Stimulated activated memory B cell treated with anti-CD40 and anti-IgM and Interleukin-4, amounts not matched to agents 10 μg/mL and 1 μg/mL and 100 μg/mL, for 72 hours (primary cell): ENCODE data around the gene ZNFX1.
"Not testable (repeated sequence)": the region's sequence is repeated elsewhere in the genome, so short reads cannot be mapped to it uniquely, and the experiment has no call there.

ENCODE experiments used
- ATAC-seq: fragments of 150-1000 bp; cut with Tn5 transposase; 2 replicates; pipeline ENCODE4 v1.10.0; 2021
- H3K27ac Mint-ChIP-seq: one replicate; pipeline ENCODE4 v1.8.0; 2022; ENCODE audit warnings: mild to moderate bottlenecking, mixed read lengths
- H3K27me3 Mint-ChIP-seq: one replicate; pipeline ENCODE4 v1.8.0; 2022; ENCODE audit warnings: mixed read lengths
- H3K36me3 Mint-ChIP-seq: one replicate; pipeline ENCODE4 v1.8.0; 2022; ENCODE audit warnings: mixed read lengths
- H3K4me1 Mint-ChIP-seq: one replicate; pipeline ENCODE4 v1.8.0; 2022; ENCODE audit warnings: mixed read lengths
- H3K4me3 Mint-ChIP-seq: one replicate; pipeline ENCODE4 v1.8.0; 2022; ENCODE audit warnings: mild to moderate bottlenecking, moderate library complexity, mixed read lengths
- H3K9me3 Mint-ChIP-seq: one replicate; pipeline ENCODE4 v1.8.0; 2022; ENCODE audit warnings: mixed read lengths

Gene ZNFX1

GRCh38 chr20:49229381-49229780 is 48.5 kb downstream of the ZNFX1 start:
- ATAC-seq: no peak
- Mint-ChIP-seq H3K4me3 (no peak overlapping the region), H3K27ac (peak overlapping the region; percentile 89), H3K36me3 (peaks cover 71% of the 10 kb centered on the region), H3K27me3 (no peaks in the 10 kb centered on the region), H3K9me3 (no peaks in the 10 kb centered on the region), H3K4me1 (peaks cover 28% of the 10 kb centered on the region)

GRCh38 chr20:49228676-49229075 is 49.2 kb downstream of the ZNFX1 start:
- no peaks in the 10 kb centered on the region for H3K27me3 Mint-ChIP-seq
- ATAC-seq: no peak
- no peak overlapping the region for H3K4me3 Mint-ChIP-seq
- H3K4me1 Mint-ChIP-seq: peaks cover 28% of the 10 kb centered on the region
- H3K27ac Mint-ChIP-seq: no peak overlapping the region
- no peaks in the 10 kb centered on the region for H3K9me3 Mint-ChIP-seq
- H3K36me3 Mint-ChIP-seq: peaks cover 71% of the 10 kb centered on the region

GRCh38 chr20:49225896-49226295 is 52.0 kb downstream of the ZNFX1 start:
- peaks cover 28% of the 10 kb centered on the region for H3K4me1 Mint-ChIP-seq
- H3K9me3 Mint-ChIP-seq: no peaks in the 10 kb centered on the region
- H3K36me3 Mint-ChIP-seq: peaks cover 73% of the 10 kb centered on the region
- H3K27me3 Mint-ChIP-seq: no peaks in the 10 kb centered on the region
- ATAC-seq: no peak
- no peak overlapping the region for H3K4me3 Mint-ChIP-seq
- peak overlapping the region; percentile 20 for H3K27ac Mint-ChIP-seq

GRCh38 chr20:49219924-49220831 is 57.7 kb downstream of the ZNFX1 start:
- no peak for ATAC-seq
- Mint-ChIP-seq H3K4me3 (peak overlapping the region; percentile 95), H3K4me1 (peaks cover 24% of the 10 kb centered on the region), H3K36me3 (peaks cover 36% of the 10 kb centered on the region), H3K9me3 (no peaks in the 10 kb centered on the region), H3K27me3 (no peaks in the 10 kb centered on the region), H3K27ac (peak overlapping the region; percentile 94)

- ATAC-seq: peak; percentile 98
- H3K9me3 Mint-ChIP-seq: no peaks in the 10 kb centered on the region
- no peaks in the 10 kb centered on the region for H3K27me3 Mint-ChIP-seq
- H3K4me3 Mint-ChIP-seq: peak within 1 kb of the TSS; percentile 95
- H3K4me1 Mint-ChIP-seq: peaks cover 24% of the 10 kb centered on the region
- H3K27ac Mint-ChIP-seq: peak within 1 kb of the TSS; percentile 94
- peaks cover 27% of the 10 kb centered on the region for H3K36me3 Mint-ChIP-seq
Observed at GRCh38 chr20:49219091-49219923, 58.5 kb downstream of the ZNFX1 start, which contains the start of gene DDX27. Gene DDX27 (plus strand): TSS chr20:49219416. CDS start chr20:49219449, 33 bp downstream.

- not testable (repeated sequence) for ATAC-seq, H3K27me3 Mint-ChIP-seq, H3K9me3 Mint-ChIP-seq
- Mint-ChIP-seq H3K36me3 (peaks cover 21% of the 10 kb centered on the region), H3K4me3 (peak overlapping the region; percentile 95), H3K4me1 (peaks cover 24% of the 10 kb centered on the region), H3K27ac (peak overlapping the region; percentile 94)
Observed at GRCh38 chr20:49218739-49219090, 59.1 kb downstream of the ZNFX1 start.

- ATAC-seq: peak; percentile 62
- Mint-ChIP-seq H3K27me3 (no peaks in the 10 kb centered on the region), H3K27ac (no peak overlapping the region), H3K4me1 (peaks cover 24% of the 10 kb centered on the region), H3K4me3 (no peak overlapping the region), H3K9me3 (no peaks in the 10 kb centered on the region), H3K36me3 (peaks cover 13% of the 10 kb centered on the region)
Observed at GRCh38 chr20:49216991-49217578, 60.8 kb downstream of the ZNFX1 start.

GRCh38 chr20:49215232-49215631 is 62.6 kb downstream of the ZNFX1 start:
- Mint-ChIP-seq H3K36me3 (peaks cover 4% of the 10 kb centered on the region), H3K9me3 (peaks cover 3% of the 10 kb centered on the region)
- no peak for ATAC-seq

GRCh38 chr20:49214571-49214970 is 63.3 kb downstream of the ZNFX1 start:
- Mint-ChIP-seq H3K9me3 (peaks cover 6% of the 10 kb centered on the region), H3K27me3 (no peaks in the 10 kb centered on the region)
- ATAC-seq: no peak

More at GRCh38 chr20:49215232-49215631, 62.6 kb downstream of the ZNFX1 start:
- Mint-ChIP-seq H3K27ac (no peak overlapping the region), H3K4me1 (peaks cover 11% of the 10 kb centered on the region), H3K27me3 (no peaks in the 10 kb centered on the region), H3K4me3 (no peak overlapping the region)

GRCh38 chr20:49210757-49211110 is 67.1 kb downstream of the ZNFX1 start:
- H3K4me1 Mint-ChIP-seq: no peaks in the 10 kb centered on the region
- no peak for ATAC-seq
- no peaks in the 10 kb centered on the region for H3K27me3 Mint-ChIP-seq
- no peak overlapping the region for H3K27ac Mint-ChIP-seq
- H3K4me3 Mint-ChIP-seq: no peak overlapping the region
- H3K36me3 Mint-ChIP-seq: peaks cover 7% of the 10 kb centered on the region
- peaks cover 6% of the 10 kb centered on the region for H3K9me3 Mint-ChIP-seq

More at GRCh38 chr20:49214571-49214970, 63.3 kb downstream of the ZNFX1 start:
- peaks cover 7% of the 10 kb centered on the region for H3K4me1 Mint-ChIP-seq
- H3K4me3 Mint-ChIP-seq: no peak overlapping the region
- H3K27ac Mint-ChIP-seq: no peak overlapping the region
- peaks cover 7% of the 10 kb centered on the region for H3K36me3 Mint-ChIP-seq

- Mint-ChIP-seq H3K27me3 (no peaks in the 10 kb centered on the region), H3K9me3 (peaks cover 6% of the 10 kb centered on the region), H3K27ac (no peak overlapping the region), H3K36me3 (peaks cover 7% of the 10 kb centered on the region), H3K4me3 (no peak overlapping the region), H3K4me1 (no peaks in the 10 kb centered on the region)
- ATAC-seq: no peak
Observed at GRCh38 chr20:49210101-49210756, 67.6 kb downstream of the ZNFX1 start.

- no peaks in the 10 kb centered on the region for H3K27me3 Mint-ChIP-seq
- H3K9me3 Mint-ChIP-seq: peaks cover 6% of the 10 kb centered on the region
- no peak overlapping the region for H3K4me3 Mint-ChIP-seq
- peaks cover 7% of the 10 kb centered on the region for H3K36me3 Mint-ChIP-seq
- no peak overlapping the region for H3K27ac Mint-ChIP-seq
- H3K4me1 Mint-ChIP-seq: no peaks in the 10 kb centered on the region
- ATAC-seq: no peak
Observed at GRCh38 chr20:49207076-49207475, 70.8 kb downstream of the ZNFX1 start.

GRCh38 chr20:49203746-49204145 is 74.1 kb downstream of the ZNFX1 start:
- Mint-ChIP-seq H3K4me3 (no peak overlapping the region), H3K27ac (no peak overlapping the region), H3K36me3 (no peaks in the 10 kb centered on the region), H3K9me3 (peaks cover 4% of the 10 kb centered on the region), H3K27me3 (no peaks in the 10 kb centered on the region), H3K4me1 (no peaks in the 10 kb centered on the region)
- no peak for ATAC-seq

- H3K4me3 Mint-ChIP-seq: no peak overlapping the region
- H3K27ac Mint-ChIP-seq: no peak overlapping the region
- no peaks in the 10 kb centered on the region for H3K36me3 Mint-ChIP-seq
- no peak for ATAC-seq
- H3K27me3 Mint-ChIP-seq: no peaks in the 10 kb centered on the region
- no peaks in the 10 kb centered on the region for H3K4me1 Mint-ChIP-seq
- peaks cover 4% of the 10 kb centered on the region for H3K9me3 Mint-ChIP-seq
Observed at GRCh38 chr20:49203011-49203410, 74.8 kb downstream of the ZNFX1 start.
